Heart right ventricle (tissue), 16 donors: ENCODE measurements around the gene PLCD3. TPM values are rescaled to one million over a fixed set of nuclear protein-coding genes. Genes with fewer than 3 reads are reported as not detected.

ENCODE experiments used
- ATAC-seq, 8 donors: fragments of 200-7000 bp; cut with Tn5 transposase; one replicate each; pipeline ENCODE4 v1.9.1; 2020; ENCODE audit warnings: mild to moderate bottlenecking in 8 of 8, moderate library complexity in 8 of 8, moderate number of reproducible peaks in 1 of 8
- DNase-seq, 2 donors: peaks; one replicate each; pipeline ENCODE4 v3.0.0-alpha.2; 2020
- H3K27ac ChIP-seq, 10 donors: fragments of 200-600 bp; sonication (generic) in 2 of 10; one replicate each; pipeline versions ENCODE4 v1.5.0 to v1.8.0; 2020 to 2022; ENCODE audit warnings: mild to moderate bottlenecking in 3 of 10
- H3K27me3 ChIP-seq, 7 donors: fragments of 200-600 bp; one replicate each; pipeline ENCODE4 v1.8.0; 2021 to 2022; ENCODE audit warnings: mild to moderate bottlenecking in 2 of 7
- H3K36me3 ChIP-seq, 9 donors: fragments of 200-600 bp; sonication (generic) in 1 of 9; one replicate each; pipeline versions ENCODE4 v1.5.0 to v1.8.0; 2020 to 2022; ENCODE audit warnings: mild to moderate bottlenecking in 2 of 9
- H3K4me1 ChIP-seq, 9 donors: fragments of 200-600 bp; sonication (generic) in 1 of 9; one replicate each; pipeline versions ENCODE4 v1.5.0 to v1.8.0; 2020 to 2022; ENCODE audit warnings: mild to moderate bottlenecking in 4 of 9
- H3K4me3 ChIP-seq, 10 donors: fragments of 200-600 bp; sonication (generic) in 2 of 10; one replicate each; pipeline versions ENCODE4 v1.5.0 to v1.8.0; 2020 to 2022; ENCODE audit warnings: mild to moderate bottlenecking in 7 of 10, moderate library complexity in 2 of 10
- H3K9me3 ChIP-seq, 11 donors: fragments of 200-600 bp in 10 of 11; sonication (generic) in 2 of 11; one replicate each; pipeline versions ENCODE4 v1.5.0 to v1.8.0; 2013 to 2022; ENCODE audit warnings: mild to moderate bottlenecking in 2 of 11, control low read depth in 1 of 11, moderate library complexity in 1 of 11
- CTCF ChIP-seq, 9 donors: fragments of 200-600 bp; sonication (generic) in 2 of 9; IDR thresholded peaks; one replicate each; pipeline versions ENCODE4 v1.5.0 to v1.8.0; 2021 to 2022; ENCODE audit warnings: antibody characterized with exemption in 9 of 9, mild to moderate bottlenecking in 5 of 9, moderate library complexity in 1 of 9
- WGBS, 2 donors: extraction: QIAGEN DNeasy Blood & Tissue Kit; methylation state at CpG; one replicate each; pipeline ENCODE4 v1.1.7; 2013; ENCODE audit warnings: inconsistent platforms in 1 of 2; 5-methylcytosine and 5-hydroxymethylcytosine counted together
- intact Hi-C, 10 donors: fragments of 100-400 bp; cut with DNase I; formaldehyde crosslinking; loops; one replicate each; pipeline versions ENCODE4 v1.11.1 to v1.14.2; 2022
- polyA plus RNA-seq, 2 donors: library from polyadenylated mRNA; stranded (reverse); fragments of 200-250 nt; gene quantifications; one replicate each; pipeline ENCODE4 v1.2.3, GENCODE V29; 2013
- total RNA-seq, 10 donors: library from RNA; stranded (reverse); fragmentation: NEBNext Ultra II Directional in 3 of 10; extraction: Animal tissue kit (Norgen Biotek cat#: 25700) in 3 of 10; gene quantifications; one replicate each; pipeline versions ENCODE4 v1.2.1 to v1.2.4, GENCODE V29; 2021 to 2023
- donor health status: Arrhythmogenic right ventricular cardiomyopathy.
- donor health status: ischemic (EF 13 %, LVEDD 7.1; RV severe dilation, severe dysfunction).
- donor health status: healthy with polysubstance abuse.
- donor health status: DM: no; HTN: yes; CAD: no.
- donor health status: DM: no; HTN: no; CAD: no.
- donor health status: ischemic (EF 25% LVEDD 6.9; RV normal size, moderate dysfunction).
- donor health status: ischemic (EF 25% LVEDD 5.7; RV mildly dilated, moderate dysfunction).
- donor health status: healthy.
- donor health status: DM: yes; HTN: yes; CAD: no.
- donor health status: Ischemic cardiomyopathy.
- donor health status: ischemic (EF 35%, LVEDD 5.7; RV mildly dilated, moderate dysfunction).
- donor health status: nonischemic (EF 11% LVEDD 7.7; RV severe dilation, severe dysfunction).
- donor health status: DM: yes; HTN: yes; CAD: no.
- donor health status: PGD.
- donor health status: ischemic (EF 29% LVEDD 5.4; RV normal size, mild dysfunction).
- donor health status: nonischemic (EF 23%, LVEDD 6.1; RV moderate dilation, normal function).

Gene PLCD3
- total and polyA plus RNA-seq, 12 donors = 44.6 to 188 (median 112) TPM

GRCh38 chr17:45093444-45094110 is 38.7 kb downstream of the PLCD3 start:
- H3K9me3 ChIP-seq = no peaks in the 10 kb centered on the region
- peaks cover 5 to 47% (median 32%) of the 10 kb centered on the region in 9 donors for H3K4me1 ChIP-seq
- no peak for TF ChIP-seq CTCF (IDR thresholded peaks at IDR 0.05)
- peaks cover 0 to 99% (median 65%) of the 10 kb centered on the region in 9 donors for H3K36me3 ChIP-seq
- no peak overlapping the region for H3K4me3 ChIP-seq
- 48 to 50% methylated on average over 13 of the region's 13 CpGs for WGBS, 2 donors
- H3K27ac ChIP-seq = peak overlapping the region; percentile 65 to 94 (median 88)
- ATAC-seq (peak; percentile 16 to 74 (median 60)), DNase-seq (peak in 1 of 2 donors; percentile 36)
- intact Hi-C loops = loop anchor here in 6 of 10 donors (10.0 kb wide), 3 partner anchors 69 to 179 kb away; partner anchors contain the start of gene GFAP (in 4 of the 6)
- no peaks in the 10 kb centered on the region for H3K27me3 ChIP-seq

GRCh38 chr17:45092911-45093430 is 39.3 kb downstream of the PLCD3 start:
- DNase-seq (peak; percentile 74 to 77), ATAC-seq (peak; percentile 93 to 96 (median 94))
- Histone ChIP-seq H3K36me3 (peaks cover 0 to 99% (median 59%) of the 10 kb centered on the region in 9 donors), H3K9me3 (no peaks in the 10 kb centered on the region), H3K4me1 (peaks cover 6 to 47% (median 30%) of the 10 kb centered on the region in 9 donors), H3K4me3 (no peak overlapping the region), H3K27me3 (no peaks in the 10 kb centered on the region), H3K27ac (peak overlapping the region; percentile 65 to 94 (median 88))
- WGBS, 2 donors = 39 to 40% methylated on average over 6 of the region's 6 CpGs
- intact Hi-C loops = loop anchor here in 6 of 10 donors (10.0 kb wide), 3 partner anchors 68 to 178 kb away; partner anchors contain the start of gene GFAP (in 4 of the 6)
- no peak for TF ChIP-seq CTCF (IDR thresholded peaks at IDR 0.05)

DNA sequence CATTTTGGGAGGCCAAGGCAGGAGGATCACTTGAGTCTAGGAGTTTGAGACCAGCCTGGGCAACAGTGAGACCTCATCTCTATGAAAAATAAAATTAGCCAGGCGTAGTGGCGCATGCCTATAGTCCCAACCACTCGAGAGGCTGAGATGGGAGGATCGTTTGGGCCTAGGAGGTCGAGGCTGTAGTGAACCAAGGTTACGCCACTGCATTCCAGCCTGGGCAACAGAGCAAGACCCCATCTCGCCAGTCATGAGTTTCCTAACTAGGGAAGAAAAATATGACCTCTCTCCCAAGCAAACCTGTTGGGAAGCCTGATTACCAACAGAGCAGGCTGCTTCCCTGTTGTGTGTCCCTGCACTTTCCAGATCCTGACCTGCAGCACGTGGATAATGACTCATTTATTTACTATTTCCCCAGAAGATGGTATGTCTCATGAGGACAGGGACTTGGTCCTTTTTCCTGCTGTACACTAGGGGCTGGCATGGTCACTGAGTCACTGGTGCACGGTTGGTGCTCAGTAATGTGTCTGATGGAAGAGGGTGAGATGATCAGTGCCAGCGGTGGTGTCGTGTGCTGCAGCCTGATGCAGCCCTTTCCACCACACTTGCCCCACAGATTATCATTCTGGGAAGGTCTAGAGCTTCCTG is 40.4 kb downstream of the PLCD3 start:
- Histone ChIP-seq H3K4me3 (no peak overlapping the region), H3K4me1 (peaks cover 8 to 54% (median 40%) of the 10 kb centered on the region in 9 donors), H3K27me3 (no peaks in the 10 kb centered on the region), H3K27ac (peak overlapping the region; percentile 65 to 94 (median 88)), H3K9me3 (no peaks in the 10 kb centered on the region), H3K36me3 (peaks cover 0 to 99% (median 51%) of the 10 kb centered on the region in 9 donors)
- ATAC-seq (no peak), DNase-seq (no peak)
- intact Hi-C loops = loop anchor here in 6 of 10 donors (10.0 kb wide), 3 partner anchors 67 to 177 kb away; partner anchors contain the start of gene GFAP (in 4 of the 6)
- 86 to 89% methylated on average over 11 of the region's 11 CpGs for WGBS, 2 donors
- no peak for TF ChIP-seq CTCF (IDR thresholded peaks at IDR 0.05)

- H3K36me3 ChIP-seq = peaks cover 0 to 99% (median 49%) of the 10 kb centered on the region in 9 donors
- WGBS, 2 donors = 88 to 90% methylated on average over 3 of the region's 3 CpGs
- ATAC-seq (no peak), DNase-seq (no peak)
- peaks cover 8 to 53% (median 44%) of the 10 kb centered on the region in 9 donors for H3K4me1 ChIP-seq
- H3K27ac ChIP-seq = no peak overlapping the region
- no peak for TF ChIP-seq CTCF (IDR thresholded peaks at IDR 0.05)
- H3K27me3 ChIP-seq = no peaks in the 10 kb centered on the region
- H3K4me3 ChIP-seq = no peak overlapping the region
- H3K9me3 ChIP-seq = no peaks in the 10 kb centered on the region
- intact Hi-C loops = loop anchor here in 6 of 10 donors (10.0 kb wide), 3 partner anchors 66 to 176 kb away; partner anchors contain the start of gene GFAP (in 4 of the 6)
These were observed 41.6 kb downstream of the PLCD3 start for GRCh38 chr17:45090711-45091110.
